ENCODE data around the gene RAB8A.
A peak's percentile ranks its signal among the peaks of the same experiment; 100 is the strongest.

The RAB8A gene

GRCh38 chr19:16111160-16111908, at the start of gene RAB8A:
Gene RAB8A (plus strand): TSS chr19:16111889. CDS start chr19:16111902, 13 bp downstream.
- ChIA-PET POLR2A (ENCODE audit: low non-redundant PET) (no interaction called here), CTCF (interaction anchor here (0.6 to 1.8 kb wide), 9 partner anchors 14 to 76 kb away, joined by 3 to 24 read pairs (median 4); partner anchors contain the start of gene TPM4)
- peak; percentile 99 for DNase-seq (ENCODE audit: low spot score)
- peak within 1 kb of the TSS; percentile 84 for H3K27ac ChIP-seq
- TF ChIP-seq CTCF (conservative IDR thresholded peaks at IDR 0.05; ENCODE audit: low read depth), result peak; percentile 99

- TF ChIP-seq CTCF (conservative IDR thresholded peaks at IDR 0.05; ENCODE audit: low read depth), result no peak
- DNase-seq (ENCODE audit: low spot score), result no peak
- CTCF ChIA-PET, result interaction anchor here (0.7 to 1.1 kb wide), 4 partner anchors 11 to 264 kb away, joined by 3 read pairs; no protein-coding TSS in a partner anchor
- POLR2A ChIA-PET (ENCODE audit: low non-redundant PET), result no interaction called here
- H3K27ac ChIP-seq, result no peak overlapping the region
These were observed 49.7 kb upstream of the RAB8A start for GRCh38 chr19:16061943-16062342.

- peak; percentile 57 for DNase-seq (ENCODE audit: low spot score)
- H3K27ac ChIP-seq, result no peak overlapping the region
- peak; percentile 97 for TF ChIP-seq CTCF (conservative IDR thresholded peaks at IDR 0.05; ENCODE audit: low read depth)
- POLR2A ChIA-PET (ENCODE audit: low non-redundant PET), result no interaction called here
- CTCF ChIA-PET, result interaction anchor here (0.6 to 1.1 kb wide), 7 partner anchors 12 to 728 kb away, joined by 3 to 8 read pairs (median 3); no protein-coding TSS in a partner anchor
These were observed 48.9 kb upstream of the RAB8A start for GRCh38 chr19:16062789-16063188.

- no peak for TF ChIP-seq CTCF (conservative IDR thresholded peaks at IDR 0.05; ENCODE audit: low read depth)
- ChIA-PET CTCF (interaction anchor here (0.7 to 1.1 kb wide), 3 partner anchors 30 to 78 kb away, joined by 3 to 5 read pairs (median 5); no protein-coding TSS in a partner anchor), POLR2A (ENCODE audit: low non-redundant PET) (interaction anchor here (0.6 kb wide), 1 partner anchor 19 kb away, joined by 3 read pairs; no protein-coding TSS in a partner anchor)
- DNase-seq (ENCODE audit: low spot score), result no peak
- H3K27ac ChIP-seq, result peak overlapping the region; percentile 63
These were observed 47.3 kb upstream of the RAB8A start for GRCh38 chr19:16064209-16064889.

- TF ChIP-seq CTCF (conservative IDR thresholded peaks at IDR 0.05; ENCODE audit: low read depth), result no peak
- CTCF ChIA-PET, result interaction anchor here (1.0 to 1.4 kb wide), 2 partner anchors 9 to 25 kb away, joined by 4 to 5 read pairs; no protein-coding TSS in a partner anchor
- POLR2A ChIA-PET (ENCODE audit: low non-redundant PET), result interaction anchor here (0.6 to 0.7 kb wide), 5 partner anchors 10 to 724 kb away, joined by 3 to 4 read pairs (median 4); partner anchors contain the start of gene TPM4
- peak; percentile 72 for DNase-seq (ENCODE audit: low spot score)
- H3K27ac ChIP-seq, result peak overlapping the region; percentile 90
These were observed 45.0 kb upstream of the RAB8A start for GRCh38 chr19:16066611-16067104.

All from RWPE1 (cell line).